Right lobe of liver (tissue), 4 donors: ENCODE data around the gene KLHL17.

Experiments
- CTCF ChIP-seq, 4 donors: fragments of 200-600 bp in 3 of 4; fragments of 450-650 bp in 1 of 4; IDR thresholded peaks; one replicate each; pipeline versions ENCODE4 v1.5.1 to v1.8.0; 2016 to 2022; ENCODE audit warnings: antibody characterized with exemption in 4 of 4, mild to moderate bottlenecking in 2 of 4
- POLR2A ChIP-seq: fragments of 450-650 bp; IDR thresholded peaks from one replicate; pipeline ENCODE4 v1.6.1; 2017; ENCODE audit warnings: antibody characterized with exemption, mild to moderate bottlenecking
- donor health status: DM: no; HTN: no; CAD: no.
- donor health status: DM: no; HTN: no; CAD: no.
- donor health status: DM: no; HTN: yes; CAD: no.

GRCh38 chr1:965526-966134 is 5.2 kb downstream of the KLHL17 start:
- TF ChIP-seq POLR2A (no peak), CTCF (IDR thresholded peaks at IDR 0.05) (no peak)
